BE2C (cell line): Measurements from ENCODE around the gene QKI.

ENCODE experiments used
- DNase-seq: peaks from one replicate; pipeline ENCODE4 v3.0.0-alpha.2; 2020
- H3K27me3 ChIP-seq: fragments of 250-450 bp; sonication (Bioruptor Pico); 2 replicates; pipeline ENCODE4 v1.5.1; 2020; ENCODE audit warnings: mild to moderate bottlenecking
- H3K36me3 ChIP-seq: fragments of 250-450 bp; sonication (Bioruptor Pico); 2 replicates; pipeline ENCODE4 v1.5.1; 2020; ENCODE audit warnings: mild to moderate bottlenecking
- H3K4me1 ChIP-seq: fragments of 250-450 bp; sonication (Bioruptor Pico); 2 replicates; pipeline ENCODE4 v1.5.1; 2020
- H3K4me3 ChIP-seq: 2 replicates; pipeline ENCODE4 v1.5.1; 2011; ENCODE audit warnings: low read depth, low read length
- H3K9me3 ChIP-seq: fragments of 250-450 bp; sonication (Bioruptor Pico); 2 replicates; pipeline ENCODE4 v1.5.1; 2020
- TF ChIP-seq, protein P1 (sequence below): IDR thresholded peaks from 2 replicates; pipeline ENCODE4 v1.5.1; 2012; ENCODE audit warnings: mild to moderate bottlenecking, low read depth, low read length

Gene QKI

DNA sequence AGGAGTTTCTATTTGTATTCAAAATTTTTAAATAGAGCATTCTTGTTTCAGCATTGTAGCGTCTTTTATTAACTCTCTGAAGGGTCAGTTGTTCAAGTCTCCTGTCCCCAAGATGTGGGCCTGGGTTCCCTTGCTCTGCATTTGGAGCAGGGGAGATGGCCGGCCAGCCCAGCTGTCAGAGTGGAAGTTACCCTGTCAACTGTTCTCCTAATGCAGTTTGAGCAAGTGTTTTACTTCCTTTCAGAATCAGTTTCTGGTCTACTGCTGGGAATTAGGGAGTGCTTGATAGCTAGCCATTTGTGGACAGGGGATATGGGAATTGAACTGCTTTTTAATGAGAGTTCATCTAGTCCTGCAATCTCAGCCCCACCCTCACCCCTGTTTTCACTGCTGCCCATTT, 116.6 kb downstream of the QKI start:
- DNase-seq = no peak
- no peaks in the 10 kb centered on the region for H3K36me3 ChIP-seq
- TF ChIP-seq, protein P1, sequence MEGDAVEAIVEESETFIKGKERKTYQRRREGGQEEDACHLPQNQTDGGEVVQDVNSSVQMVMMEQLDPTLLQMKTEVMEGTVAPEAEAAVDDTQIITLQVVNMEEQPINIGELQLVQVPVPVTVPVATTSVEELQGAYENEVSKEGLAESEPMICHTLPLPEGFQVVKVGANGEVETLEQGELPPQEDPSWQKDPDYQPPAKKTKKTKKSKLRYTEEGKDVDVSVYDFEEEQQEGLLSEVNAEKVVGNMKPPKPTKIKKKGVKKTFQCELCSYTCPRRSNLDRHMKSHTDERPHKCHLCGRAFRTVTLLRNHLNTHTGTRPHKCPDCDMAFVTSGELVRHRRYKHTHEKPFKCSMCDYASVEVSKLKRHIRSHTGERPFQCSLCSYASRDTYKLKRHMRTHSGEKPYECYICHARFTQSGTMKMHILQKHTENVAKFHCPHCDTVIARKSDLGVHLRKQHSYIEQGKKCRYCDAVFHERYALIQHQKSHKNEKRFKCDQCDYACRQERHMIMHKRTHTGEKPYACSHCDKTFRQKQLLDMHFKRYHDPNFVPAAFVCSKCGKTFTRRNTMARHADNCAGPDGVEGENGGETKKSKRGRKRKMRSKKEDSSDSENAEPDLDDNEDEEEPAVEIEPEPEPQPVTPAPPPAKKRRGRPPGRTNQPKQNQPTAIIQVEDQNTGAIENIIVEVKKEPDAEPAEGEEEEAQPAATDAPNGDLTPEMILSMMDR = no peak
- H3K9me3 ChIP-seq = no peaks in the 10 kb centered on the region
- no peak overlapping the region for H3K4me3 ChIP-seq
- H3K4me1 ChIP-seq = peaks cover 14% of the 10 kb centered on the region
- H3K27me3 ChIP-seq = no peaks in the 10 kb centered on the region

DNA sequence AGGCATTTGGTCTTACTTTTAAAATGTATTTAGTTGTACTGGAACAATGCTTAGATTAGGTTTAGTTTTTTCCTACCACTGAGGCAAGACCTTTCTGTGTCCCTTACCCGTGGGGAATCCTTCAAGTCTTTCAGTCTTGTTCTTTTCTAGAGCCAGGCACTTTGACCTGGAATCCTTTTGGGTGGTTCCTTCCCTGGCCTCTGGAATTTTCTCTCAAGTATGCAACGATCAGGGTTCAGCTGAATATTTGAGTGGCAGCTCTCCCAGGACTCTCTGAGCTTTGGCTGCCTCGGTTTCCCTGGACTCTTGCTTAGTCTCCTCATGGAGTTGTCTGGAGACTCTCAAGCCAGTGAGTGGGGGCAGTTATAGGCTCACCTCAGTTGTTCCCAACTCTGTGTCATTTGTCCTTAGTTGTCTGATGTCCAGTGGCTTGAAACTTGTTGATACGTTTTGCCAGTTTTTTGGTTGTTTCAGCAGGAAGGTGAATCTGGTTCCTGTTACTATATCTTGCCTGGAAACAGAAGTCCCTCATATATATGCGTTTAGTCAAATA, 118.1 kb downstream of the QKI start:
- no peaks in the 10 kb centered on the region for H3K27me3 ChIP-seq
- DNase-seq = no peak
- TF ChIP-seq, protein P1 = no peak
- H3K4me3 ChIP-seq = no peak overlapping the region
- H3K9me3 ChIP-seq = no peaks in the 10 kb centered on the region
- peaks cover 7% of the 10 kb centered on the region for H3K4me1 ChIP-seq
- no peaks in the 10 kb centered on the region for H3K36me3 ChIP-seq

DNA sequence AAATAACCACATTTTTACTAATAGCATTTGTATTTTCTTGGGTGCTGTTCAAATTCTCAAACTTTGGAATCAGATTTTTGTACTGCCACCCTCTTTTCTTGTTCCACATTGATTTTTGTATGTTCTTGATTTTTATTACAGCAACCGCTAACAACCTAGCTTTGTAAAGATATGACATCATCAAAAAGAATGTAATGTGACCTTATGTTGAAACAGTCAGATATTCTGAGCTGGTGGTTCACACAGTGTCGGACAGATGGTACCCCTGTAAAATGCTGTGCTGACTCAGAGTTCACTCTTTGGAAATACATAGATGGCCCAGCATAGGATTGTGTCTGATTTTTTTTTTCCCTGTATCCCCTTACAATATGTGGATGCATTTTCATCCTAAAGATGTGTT, 118.9 kb downstream of the QKI start:
- TF ChIP-seq, protein P1 = no peak
- no peaks in the 10 kb centered on the region for H3K9me3 ChIP-seq
- no peaks in the 10 kb centered on the region for H3K36me3 ChIP-seq
- H3K4me1 ChIP-seq = peaks cover 4% of the 10 kb centered on the region
- no peaks in the 10 kb centered on the region for H3K27me3 ChIP-seq
- H3K4me3 ChIP-seq = no peak overlapping the region
- DNase-seq = no peak

DNA sequence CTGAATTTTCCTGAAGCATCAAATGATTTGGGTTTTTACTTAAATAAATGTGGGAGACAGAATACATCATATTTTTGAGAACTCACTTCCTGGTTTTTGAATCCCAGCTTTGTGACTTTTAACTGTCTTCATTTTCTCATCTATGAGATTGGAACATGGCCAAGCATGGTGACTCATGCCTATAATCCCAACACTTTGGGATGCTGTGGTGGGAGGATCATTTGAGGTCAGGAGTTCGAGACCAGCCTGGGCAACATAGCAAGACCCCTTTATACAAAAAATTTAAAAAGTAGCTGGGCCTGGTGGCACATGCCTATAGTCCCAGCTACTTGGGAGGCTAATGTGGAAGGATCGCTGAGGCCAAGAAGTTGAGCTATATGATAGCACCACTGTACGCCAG, 122.3 kb downstream of the QKI start:
- TF ChIP-seq, protein P1 = no peak
- no peak for DNase-seq
- H3K4me1 ChIP-seq = no peaks in the 10 kb centered on the region; the same call in 1 of the 2 replicates
- no peaks in the 10 kb centered on the region for H3K9me3 ChIP-seq
- no peaks in the 10 kb centered on the region for H3K36me3 ChIP-seq
- H3K27me3 ChIP-seq = no peaks in the 10 kb centered on the region
- H3K4me3 ChIP-seq = no peak overlapping the region

DNA sequence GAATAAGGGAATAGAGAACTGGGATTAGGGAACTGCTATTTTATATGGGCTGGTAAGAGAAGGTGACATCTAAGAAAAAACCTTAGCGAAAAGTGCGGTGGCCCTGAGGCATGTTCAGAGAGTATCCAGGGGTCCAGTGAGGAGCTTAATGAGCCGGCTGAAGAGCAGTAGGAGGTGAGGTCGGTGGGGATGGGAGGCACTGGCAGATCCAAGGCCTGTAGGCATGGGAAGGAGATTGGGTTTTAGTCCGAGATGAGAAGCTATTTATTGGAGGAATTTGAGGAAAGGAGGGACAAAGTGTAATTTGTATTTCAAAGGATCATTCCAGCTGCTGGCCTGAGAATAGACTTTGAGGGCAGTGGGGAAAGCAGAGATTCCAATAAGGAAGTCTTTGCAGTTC, 123.8 kb downstream of the QKI start:
- DNase-seq = no peak
- Histone ChIP-seq H3K9me3 (no peaks in the 10 kb centered on the region), H3K4me1 (no peaks in the 10 kb centered on the region; the same call in 1 of the 2 replicates), H3K4me3 (no peak overlapping the region), H3K27me3 (no peaks in the 10 kb centered on the region), H3K36me3 (no peaks in the 10 kb centered on the region)
- TF ChIP-seq, protein P1 = no peak

DNA sequence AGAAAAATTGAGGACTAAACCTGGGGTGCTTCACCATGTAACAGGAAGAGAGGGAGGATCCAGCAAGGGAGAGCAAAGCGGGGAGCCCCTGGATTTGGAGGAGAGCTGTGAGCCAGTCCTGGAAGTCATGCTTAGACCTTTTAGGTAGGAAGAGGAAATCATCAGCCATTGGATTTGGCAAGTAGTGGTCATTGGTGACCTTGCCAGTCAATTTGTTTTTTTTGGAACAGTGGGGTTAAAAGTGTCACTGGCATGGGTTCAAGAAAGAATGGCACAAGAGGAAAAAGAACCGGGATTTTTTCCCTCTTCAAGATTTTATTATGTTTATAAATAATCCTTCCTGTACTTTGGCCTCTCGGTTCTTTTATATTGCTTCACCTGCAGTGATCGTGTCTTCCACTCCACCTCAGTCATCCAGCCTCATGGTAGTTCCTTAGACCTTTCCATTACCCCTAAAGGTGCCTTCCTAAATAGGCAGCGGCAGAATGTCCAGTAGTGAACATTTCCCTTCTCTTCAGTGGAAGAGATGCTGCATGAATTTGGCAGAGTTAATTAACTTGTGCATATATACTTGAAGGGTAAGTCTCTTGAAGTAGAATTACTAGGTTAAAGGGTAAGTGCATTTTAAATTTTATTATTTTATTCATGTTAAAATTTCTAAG, 124.7 kb downstream of the QKI start:
- Histone ChIP-seq H3K9me3 (no peaks in the 10 kb centered on the region), H3K27me3 (no peaks in the 10 kb centered on the region), H3K36me3 (no peaks in the 10 kb centered on the region), H3K4me3 (no peak overlapping the region), H3K4me1 (no peaks in the 10 kb centered on the region; the same call in 1 of the 2 replicates)
- no peak for DNase-seq
- TF ChIP-seq, protein P1 = no peak
